Natural killer cell (primary cell): ENCODE measurements around the gene IFNL1. TPM values are rescaled to one million over a fixed set of nuclear protein-coding genes. Genes with fewer than 3 reads are reported as not detected.
"Not testable (repeated sequence)": the region's sequence is repeated elsewhere in the genome, so short reads cannot be mapped to it uniquely, and the experiment has no call there.

Source experiments
- ATAC-seq, 3 donors: fragments of 150-1000 bp in 2 of 3; fragments of 200-7000 bp in 1 of 3; cut with Tn5 transposase; 1 replicate in 1 of 3; 2 replicates in 2 of 3; pipeline ENCODE4 v1.10.0; 2021; ENCODE audit warnings: mild to moderate bottlenecking in 2 of 3, moderate library complexity in 2 of 3
- DNase-seq, 2 donors: peaks; one replicate each; pipeline versions ENCODE4 v3.0.0 to v3.0.0-alpha.2; 2013 to 2021; ENCODE audit warnings: mixed read lengths in 1 of 2
- H3K27ac ChIP-seq: one replicate; pipeline ENCODE4 v1.5.1; 2013; ENCODE audit warnings: mild to moderate bottlenecking, low read length
- H3K27me3 ChIP-seq: one replicate; pipeline ENCODE4 v1.6.1; 2013; ENCODE audit warnings: low read length; ENCODE audit not compliant: control insufficient read depth, insufficient read depth
- H3K36me3 ChIP-seq: one replicate; pipeline ENCODE4 v1.6.1; 2013; ENCODE audit warnings: low read length; ENCODE audit not compliant: control insufficient read depth, insufficient read depth
- H3K4me1 ChIP-seq: one replicate; pipeline ENCODE4 v1.6.1; 2013; ENCODE audit warnings: low read length; ENCODE audit not compliant: control insufficient read depth, insufficient read depth
- H3K4me3 ChIP-seq: one replicate; pipeline ENCODE4 v1.5.1; 2013; ENCODE audit warnings: low read length
- H3K9me3 ChIP-seq: one replicate; pipeline ENCODE4 v1.6.1; 2013; ENCODE audit warnings: low read length; ENCODE audit not compliant: control insufficient read depth, insufficient read depth
- H3K27ac Mint-ChIP-seq, 2 donors: one replicate each; pipeline ENCODE4 v1.8.0; 2022; ENCODE audit warnings: mild to moderate bottlenecking in 2 of 2, mixed read lengths in 2 of 2, moderate library complexity in 1 of 2
- H3K27me3 Mint-ChIP-seq, 2 donors: one replicate each; pipeline ENCODE4 v1.8.0; 2022; ENCODE audit warnings: low read depth in 2 of 2, mixed read lengths in 2 of 2
- H3K36me3 Mint-ChIP-seq: one replicate; pipeline ENCODE4 v1.8.0; 2022; ENCODE audit warnings: mixed read lengths
- H3K4me1 Mint-ChIP-seq, 2 donors: one replicate each; pipeline ENCODE4 v1.8.0; 2022; ENCODE audit warnings: mixed read lengths in 2 of 2
- H3K4me3 Mint-ChIP-seq: one replicate; pipeline ENCODE4 v1.8.0; 2022; ENCODE audit warnings: mild to moderate bottlenecking, moderate library complexity, mixed read lengths
- H3K9me3 Mint-ChIP-seq, 2 donors: one replicate each; pipeline ENCODE4 v1.8.0; 2022; ENCODE audit warnings: mixed read lengths in 2 of 2
- WGBS: methylation state at CpG from one replicate; pipeline ENCODE4 v1.1.7; 2013; ENCODE audit warnings: missing lambda C conversion rate; ENCODE audit not compliant: insufficient coverage; 5-methylcytosine and 5-hydroxymethylcytosine counted together
- intact Hi-C: fragments of 100-400 bp; cut with micrococcal nuclease; formaldehyde crosslinking; loops from one replicate; pipeline ENCODE4 v1.14.2; 2022
- total RNA-seq, 4 donors: library from RNA; stranded (reverse); fragments of 120-200 nt in 1 of 4; gene quantifications; one replicate each; pipeline versions ENCODE4 v1.2.3 to v1.2.4, GENCODE V29; 2013 to 2022
- TF ChIP-seq, protein P1 (sequence below): fragments of 200-600 bp; IDR thresholded peaks from one replicate; pipeline ENCODE4 v1.8.0; 2022; ENCODE audit warnings: antibody characterized with exemption

IFNL1 gene
- total RNA-seq, 3 donors from 2014 or later (not counting 1 experiment from before 2014, with no cell fraction given) = 0.33 to 1.4 TPM; not detected in 1

- H3K27me3 ChIP-seq = peaks cover 36% of the 10 kb centered on the region
- H3K4me1 ChIP-seq = peaks cover 20% of the 10 kb centered on the region
- TF ChIP-seq, protein P1, sequence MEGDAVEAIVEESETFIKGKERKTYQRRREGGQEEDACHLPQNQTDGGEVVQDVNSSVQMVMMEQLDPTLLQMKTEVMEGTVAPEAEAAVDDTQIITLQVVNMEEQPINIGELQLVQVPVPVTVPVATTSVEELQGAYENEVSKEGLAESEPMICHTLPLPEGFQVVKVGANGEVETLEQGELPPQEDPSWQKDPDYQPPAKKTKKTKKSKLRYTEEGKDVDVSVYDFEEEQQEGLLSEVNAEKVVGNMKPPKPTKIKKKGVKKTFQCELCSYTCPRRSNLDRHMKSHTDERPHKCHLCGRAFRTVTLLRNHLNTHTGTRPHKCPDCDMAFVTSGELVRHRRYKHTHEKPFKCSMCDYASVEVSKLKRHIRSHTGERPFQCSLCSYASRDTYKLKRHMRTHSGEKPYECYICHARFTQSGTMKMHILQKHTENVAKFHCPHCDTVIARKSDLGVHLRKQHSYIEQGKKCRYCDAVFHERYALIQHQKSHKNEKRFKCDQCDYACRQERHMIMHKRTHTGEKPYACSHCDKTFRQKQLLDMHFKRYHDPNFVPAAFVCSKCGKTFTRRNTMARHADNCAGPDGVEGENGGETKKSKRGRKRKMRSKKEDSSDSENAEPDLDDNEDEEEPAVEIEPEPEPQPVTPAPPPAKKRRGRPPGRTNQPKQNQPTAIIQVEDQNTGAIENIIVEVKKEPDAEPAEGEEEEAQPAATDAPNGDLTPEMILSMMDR = no peak
- intact Hi-C loops = no loop called here
- no peak overlapping the region for H3K27ac ChIP-seq
- H3K4me3 ChIP-seq = no peak overlapping the region
- peak in 1 of 2 donors; percentile 3 for DNase-seq
- Mint-ChIP-seq H3K9me3 (no peaks in the 10 kb centered on the region), H3K4me3 (peak overlapping the region; percentile 79), H3K4me1 (peaks cover 10% of the 10 kb centered on the region in 2 donors), H3K27me3 (peaks cover 19 to 28% of the 10 kb centered on the region in 2 donors), H3K27ac (no peak overlapping the region), H3K36me3 (no peaks in the 10 kb centered on the region)
- 10% methylated on average over 102 of the region's 102 CpGs for WGBS
- peak in 2 of 3 donors; percentile 44 to 58 for ATAC-seq
- no peaks in the 10 kb centered on the region for H3K36me3 ChIP-seq
- H3K9me3 ChIP-seq = no peaks in the 10 kb centered on the region
Measured at GRCh38 chr19:39264306-39265290, 31.6 kb upstream of the IFNL1 start.

DNA sequence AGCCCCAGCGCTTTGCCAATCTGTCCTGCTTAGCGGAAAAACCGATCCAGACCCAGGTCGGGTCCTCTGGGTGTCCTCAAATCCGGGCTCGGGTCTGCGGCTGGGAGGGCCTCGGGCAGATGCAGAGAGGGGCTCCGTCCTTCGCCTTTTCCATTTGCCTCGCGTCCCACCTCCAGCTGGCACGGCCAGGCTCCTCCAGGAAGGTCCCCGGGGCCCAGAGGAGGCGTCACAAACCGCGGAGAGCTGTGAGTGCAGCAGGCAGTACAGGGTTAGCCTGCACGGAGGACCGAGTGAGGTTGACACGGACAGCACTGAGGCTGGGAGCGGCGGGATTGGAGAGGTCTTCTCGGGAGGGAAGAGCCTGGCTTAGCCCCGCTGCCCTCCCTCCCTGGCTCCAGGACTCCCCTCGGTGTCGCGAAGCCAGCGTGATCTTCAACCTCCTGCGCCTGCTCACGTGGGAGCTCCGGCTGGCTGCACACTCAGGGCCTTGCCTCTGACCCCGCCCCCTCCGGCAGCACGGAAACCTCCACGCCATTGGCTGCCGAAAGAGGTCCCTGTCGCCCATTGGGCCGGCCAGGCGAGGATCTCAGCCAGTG lies 30.8 kb upstream of the IFNL1 start:
- H3K9me3 Mint-ChIP-seq = no peaks in the 10 kb centered on the region
- H3K27ac Mint-ChIP-seq = no peak overlapping the region
- no peak for DNase-seq
- H3K4me1 Mint-ChIP-seq = peaks cover 10% of the 10 kb centered on the region in 2 donors
- 46% methylated on average over 39 of the region's 39 CpGs for WGBS
- no peaks in the 10 kb centered on the region for H3K36me3 Mint-ChIP-seq
- H3K4me1 ChIP-seq = peaks cover 20% of the 10 kb centered on the region
- peaks cover 36% of the 10 kb centered on the region for H3K27me3 ChIP-seq
- ATAC-seq = peak in 1 of 3 donors; percentile 24
- peaks cover 19 to 28% of the 10 kb centered on the region in 2 donors for H3K27me3 Mint-ChIP-seq
- no peaks in the 10 kb centered on the region for H3K36me3 ChIP-seq
- H3K9me3 ChIP-seq = no peaks in the 10 kb centered on the region
- intact Hi-C loops = no loop called here
- TF ChIP-seq, protein P1 = no peak
- H3K27ac ChIP-seq = no peak overlapping the region
- peak overlapping the region; percentile 42 for H3K4me3 Mint-ChIP-seq
- no peak overlapping the region for H3K4me3 ChIP-seq

GRCh38 chr19:39268085-39268484 lies 28.1 kb upstream of the IFNL1 start, which contains the start of gene IFNL2:
IFNL2 (plus strand) TSS chr19:39268396; CDS start chr19:39268569, 173 bp downstream.
- H3K27ac Mint-ChIP-seq, H3K36me3 Mint-ChIP-seq, intact Hi-C loops, H3K9me3 ChIP-seq, DNase-seq, H3K4me3 Mint-ChIP-seq, H3K27ac ChIP-seq, H3K36me3 ChIP-seq, H3K4me3 ChIP-seq, H3K9me3 Mint-ChIP-seq: not testable (repeated sequence)
- peaks cover 20% of the 10 kb centered on the region for H3K4me1 ChIP-seq
- peaks cover 11% of the 10 kb centered on the region in 2 donors for H3K27me3 Mint-ChIP-seq
- H3K27me3 ChIP-seq = peaks cover 24% of the 10 kb centered on the region
- peak in 2 of 3 donors; percentile 63 to 64 for ATAC-seq
- peaks cover 10% of the 10 kb centered on the region in 2 donors for H3K4me1 Mint-ChIP-seq
- no CpG with 5 or more reads among the region's 1 CpG for WGBS

DNA sequence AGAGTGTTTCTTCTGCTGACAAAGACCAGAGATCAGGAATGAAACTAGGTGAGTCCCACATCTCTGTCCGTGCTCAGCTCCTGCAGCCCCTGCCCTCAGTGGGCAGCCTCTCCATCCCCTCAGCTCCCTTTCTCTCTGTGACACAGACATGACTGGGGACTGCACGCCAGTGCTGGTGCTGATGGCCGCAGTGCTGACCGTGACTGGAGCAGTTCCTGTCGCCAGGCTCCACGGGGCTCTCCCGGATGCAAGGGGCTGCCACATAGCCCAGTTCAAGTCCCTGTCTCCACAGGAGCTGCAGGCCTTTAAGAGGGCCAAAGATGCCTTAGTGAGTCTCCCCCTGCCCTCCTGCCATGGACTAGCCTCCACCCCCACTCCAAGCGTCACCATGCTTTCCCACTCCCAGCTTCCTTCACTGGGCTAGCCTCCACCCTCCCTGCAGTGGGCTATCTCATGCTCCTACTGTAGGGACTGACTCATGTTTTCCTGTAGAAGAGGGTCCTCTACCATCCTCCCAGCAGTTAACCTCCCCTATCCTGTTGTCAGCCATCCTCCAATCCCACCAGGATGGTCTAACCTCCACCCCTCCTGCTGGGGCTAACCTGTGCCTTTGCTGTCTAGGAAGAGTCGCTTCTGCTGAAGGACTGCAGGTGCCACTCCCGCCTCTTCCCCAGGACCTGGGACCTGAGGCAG lies 27.5 kb upstream of the IFNL1 start:
- H3K27me3 Mint-ChIP-seq, ATAC-seq, H3K27ac Mint-ChIP-seq, H3K9me3 Mint-ChIP-seq, H3K4me3 Mint-ChIP-seq, H3K4me1 Mint-ChIP-seq, DNase-seq, H3K9me3 ChIP-seq, H3K4me3 ChIP-seq, H3K36me3 ChIP-seq, intact Hi-C loops, H3K27ac ChIP-seq, H3K36me3 Mint-ChIP-seq: not testable (repeated sequence)
- WGBS = 94% methylated on average over 5 of the region's 10 CpGs
- Histone ChIP-seq H3K4me1 (peaks cover 20% of the 10 kb centered on the region), H3K27me3 (peaks cover 18% of the 10 kb centered on the region)

DNA sequence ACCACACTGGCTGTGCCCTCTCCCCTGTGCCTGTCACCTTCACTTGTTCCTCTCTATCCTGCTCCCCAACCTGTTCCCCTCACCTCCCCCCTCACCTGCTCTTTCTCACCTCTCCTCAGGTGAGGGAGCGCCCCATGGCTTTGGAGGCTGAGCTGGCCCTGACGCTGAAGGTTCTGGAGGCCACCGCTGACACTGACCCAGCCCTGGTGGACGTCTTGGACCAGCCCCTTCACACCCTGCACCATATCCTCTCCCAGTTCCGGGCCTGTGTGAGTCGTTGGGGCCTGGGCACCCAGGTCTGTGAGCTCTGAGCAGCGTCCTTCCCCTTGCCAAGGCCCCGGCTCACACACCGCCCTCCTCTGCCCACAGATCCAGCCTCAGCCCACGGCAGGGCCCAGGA lies 26.8 kb upstream of the IFNL1 start:
- H3K27ac Mint-ChIP-seq, intact Hi-C loops, H3K4me1 Mint-ChIP-seq, H3K9me3 ChIP-seq, H3K36me3 Mint-ChIP-seq, H3K4me3 ChIP-seq, H3K27me3 Mint-ChIP-seq, H3K4me3 Mint-ChIP-seq, H3K9me3 Mint-ChIP-seq, ATAC-seq, DNase-seq, H3K36me3 ChIP-seq, H3K27ac ChIP-seq: not testable (repeated sequence)
- 80% methylated on average over 9 of the region's 10 CpGs for WGBS
- Histone ChIP-seq H3K4me1 (peaks cover 13% of the 10 kb centered on the region), H3K27me3 (peaks cover 11% of the 10 kb centered on the region)
